Measurements from ENCODE around the gene EPS8L2.
A peak's percentile ranks its signal among the peaks of the same experiment; 100 is the strongest.
"Not testable (repeated sequence)": the region's sequence is repeated elsewhere in the genome, so short reads cannot be mapped to it uniquely, and the experiment has no call there.

The EPS8L2 gene

GRCh38 chr11:679271-680207 is 26.5 kb upstream of the EPS8L2 start:
- no peak overlapping the region for H3K27ac Mint-ChIP-seq
- peaks cover 48% of the 10 kb centered on the region for H3K36me3 Mint-ChIP-seq (ENCODE audit: low read depth)
- no peaks in the 10 kb centered on the region for H3K27me3 Mint-ChIP-seq (ENCODE audit: low read depth)

GRCh38 chr11:680476-680875 is 25.6 kb upstream of the EPS8L2 start:
- H3K27ac Mint-ChIP-seq, result no peak overlapping the region
- no peaks in the 10 kb centered on the region for H3K4me1 Mint-ChIP-seq (ENCODE audit: low read depth)
- no peak for DNase-seq (ENCODE audit: low spot score)
- H3K27me3 Mint-ChIP-seq (ENCODE audit: low read depth), result no peaks in the 10 kb centered on the region
- H3K9me3 Mint-ChIP-seq, result no peaks in the 10 kb centered on the region
- H3K4me3 Mint-ChIP-seq, result no peak overlapping the region
- peaks cover 50% of the 10 kb centered on the region for H3K36me3 Mint-ChIP-seq (ENCODE audit: low read depth)

More at GRCh38 chr11:679271-680207, 26.5 kb upstream of the EPS8L2 start:
- Mint-ChIP-seq H3K4me3 (no peak overlapping the region), H3K4me1 (ENCODE audit: low read depth) (no peaks in the 10 kb centered on the region), H3K9me3 (no peaks in the 10 kb centered on the region)
- no peak for DNase-seq (ENCODE audit: low spot score)

- H3K27me3 Mint-ChIP-seq (ENCODE audit: low read depth), result no peaks in the 10 kb centered on the region
- DNase-seq (ENCODE audit: low spot score), result no peak
- no peak overlapping the region for H3K27ac Mint-ChIP-seq
- H3K4me3 Mint-ChIP-seq, result no peak overlapping the region
- H3K4me1 Mint-ChIP-seq (ENCODE audit: low read depth), result no peaks in the 10 kb centered on the region
- peaks cover 50% of the 10 kb centered on the region for H3K36me3 Mint-ChIP-seq (ENCODE audit: low read depth)
- no peaks in the 10 kb centered on the region for H3K9me3 Mint-ChIP-seq
Measured at GRCh38 chr11:680970-681369, 25.1 kb upstream of the EPS8L2 start.

GRCh38 chr11:686451-687243 is 19.4 kb upstream of the EPS8L2 start:
- H3K9me3 Mint-ChIP-seq, result no peaks in the 10 kb centered on the region
- H3K36me3 Mint-ChIP-seq (ENCODE audit: low read depth), result peaks cover 51% of the 10 kb centered on the region
- no peak overlapping the region for H3K27ac Mint-ChIP-seq
- peaks cover 12% of the 10 kb centered on the region for H3K4me1 Mint-ChIP-seq (ENCODE audit: low read depth)
- H3K4me3 Mint-ChIP-seq, result no peak overlapping the region
- DNase-seq (ENCODE audit: low spot score), result no peak
- no peaks in the 10 kb centered on the region for H3K27me3 Mint-ChIP-seq (ENCODE audit: low read depth)

GRCh38 chr11:687751-688150 is 18.3 kb upstream of the EPS8L2 start:
- no peaks in the 10 kb centered on the region for H3K9me3 Mint-ChIP-seq
- peaks cover 43% of the 10 kb centered on the region for H3K36me3 Mint-ChIP-seq (ENCODE audit: low read depth)
- peaks cover 20% of the 10 kb centered on the region for H3K4me1 Mint-ChIP-seq (ENCODE audit: low read depth)
- H3K4me3 Mint-ChIP-seq, result no peak overlapping the region
- no peak for DNase-seq (ENCODE audit: low spot score)
- H3K27ac Mint-ChIP-seq, result no peak overlapping the region
- no peaks in the 10 kb centered on the region for H3K27me3 Mint-ChIP-seq (ENCODE audit: low read depth)

GRCh38 chr11:688681-689080 is 17.4 kb upstream of the EPS8L2 start:
- peaks cover 39% of the 10 kb centered on the region for H3K36me3 Mint-ChIP-seq (ENCODE audit: low read depth)
- no peak overlapping the region for H3K27ac Mint-ChIP-seq
- no peaks in the 10 kb centered on the region for H3K27me3 Mint-ChIP-seq (ENCODE audit: low read depth)
- peaks cover 28% of the 10 kb centered on the region for H3K4me1 Mint-ChIP-seq (ENCODE audit: low read depth)
- DNase-seq (ENCODE audit: low spot score), result no peak
- H3K9me3 Mint-ChIP-seq, result no peaks in the 10 kb centered on the region
- no peak overlapping the region for H3K4me3 Mint-ChIP-seq

- H3K4me1 Mint-ChIP-seq (ENCODE audit: low read depth), result peaks cover 28% of the 10 kb centered on the region
- H3K27me3 Mint-ChIP-seq (ENCODE audit: low read depth), result no peaks in the 10 kb centered on the region
- no peak for DNase-seq (ENCODE audit: low spot score)
- H3K27ac Mint-ChIP-seq, result no peak overlapping the region
- H3K9me3 Mint-ChIP-seq, result no peaks in the 10 kb centered on the region
- peaks cover 30% of the 10 kb centered on the region for H3K36me3 Mint-ChIP-seq (ENCODE audit: low read depth)
- H3K4me3 Mint-ChIP-seq, result no peak overlapping the region
Measured at GRCh38 chr11:689625-690024, 16.4 kb upstream of the EPS8L2 start.

GRCh38 chr11:690244-690643 is 15.8 kb upstream of the EPS8L2 start:
- H3K4me3 Mint-ChIP-seq; H3K27ac Mint-ChIP-seq; H3K27me3 Mint-ChIP-seq (ENCODE audit: low read depth); DNase-seq (ENCODE audit: low spot score); H3K9me3 Mint-ChIP-seq: not testable (repeated sequence)
- H3K4me1 Mint-ChIP-seq (ENCODE audit: low read depth), result peaks cover 28% of the 10 kb centered on the region
- H3K36me3 Mint-ChIP-seq (ENCODE audit: low read depth), result peaks cover 28% of the 10 kb centered on the region

- peak; percentile 22 for DNase-seq (ENCODE audit: low spot score)
- peaks cover 28% of the 10 kb centered on the region for H3K36me3 Mint-ChIP-seq (ENCODE audit: low read depth)
- peak overlapping the region; percentile 66 for H3K4me3 Mint-ChIP-seq
- H3K27me3 Mint-ChIP-seq (ENCODE audit: low read depth), result no peaks in the 10 kb centered on the region
- H3K4me1 Mint-ChIP-seq (ENCODE audit: low read depth), result peaks cover 28% of the 10 kb centered on the region
- H3K9me3 Mint-ChIP-seq, result no peaks in the 10 kb centered on the region
- peak overlapping the region; percentile 66 for H3K27ac Mint-ChIP-seq
Measured at GRCh38 chr11:690738-691633, 15.0 kb upstream of the EPS8L2 start.

GRCh38 chr11:691710-692590 is 14.1 kb upstream of the EPS8L2 start:
- Mint-ChIP-seq H3K27me3 (ENCODE audit: low read depth) (no peaks in the 10 kb centered on the region), H3K4me3 (peak overlapping the region; percentile 66), H3K9me3 (no peaks in the 10 kb centered on the region), H3K4me1 (ENCODE audit: low read depth) (peaks cover 31% of the 10 kb centered on the region), H3K27ac (peak overlapping the region; percentile 24), H3K36me3 (ENCODE audit: low read depth) (peaks cover 23% of the 10 kb centered on the region)
- DNase-seq (ENCODE audit: low spot score), result no peak

- H3K36me3 Mint-ChIP-seq (ENCODE audit: low read depth), result peaks cover 16% of the 10 kb centered on the region
- H3K9me3 Mint-ChIP-seq, result no peaks in the 10 kb centered on the region
- no peak for DNase-seq (ENCODE audit: low spot score)
- peaks cover 39% of the 10 kb centered on the region for H3K4me1 Mint-ChIP-seq (ENCODE audit: low read depth)
- H3K4me3 Mint-ChIP-seq, result peak overlapping the region; percentile 86
- H3K27ac Mint-ChIP-seq, result peak overlapping the region; percentile 91
- H3K27me3 Mint-ChIP-seq (ENCODE audit: low read depth), result no peaks in the 10 kb centered on the region
Measured at GRCh38 chr11:692824-693414, 13.1 kb upstream of the EPS8L2 start.

GRCh38 chr11:693415-693831 is 12.6 kb upstream of the EPS8L2 start:
- Mint-ChIP-seq H3K36me3 (ENCODE audit: low read depth) (peaks cover 18% of the 10 kb centered on the region), H3K9me3 (no peaks in the 10 kb centered on the region), H3K4me3 (peak overlapping the region; percentile 86), H3K27ac (peak overlapping the region; percentile 96), H3K27me3 (ENCODE audit: low read depth) (no peaks in the 10 kb centered on the region), H3K4me1 (ENCODE audit: low read depth) (peaks cover 42% of the 10 kb centered on the region)
- DNase-seq (ENCODE audit: low spot score), result no peak

Measured in T-helper 2 cell treated with Interferon-gamma antibody and Interleukin-4, amounts not matched to agents 5 μg/mL and 100 μg/mL, for 36 hours (primary cell).